Right lobe of liver (tissue), 6 donors: ENCODE results near the gene RAB8B. TPM values are rescaled to one million over a fixed set of nuclear protein-coding genes. Genes with fewer than 3 reads are reported as not detected.

Experiments
- ATAC-seq, 4 donors: fragments of 200-7000 bp; cut with Tn5 transposase; one replicate each; pipeline ENCODE4 v1.9.1; 2020; ENCODE audit warnings: mild to moderate bottlenecking in 4 of 4, moderate library complexity in 4 of 4
- DNase-seq, 3 donors: peaks; one replicate each; pipeline ENCODE4 v3.0.0-alpha.2; 2020
- H3K27ac ChIP-seq, 3 donors: fragments of 200-600 bp; one replicate each; pipeline ENCODE4 v1.8.0; 2022
- H3K27me3 ChIP-seq, 2 donors: fragments of 200-600 bp; one replicate each; pipeline ENCODE4 v1.8.0; 2022
- H3K36me3 ChIP-seq, 4 donors: fragments of 200-600 bp; sonication (generic) in 1 of 4; one replicate each; pipeline versions ENCODE4 v1.5.1 to v1.8.0; 2017 to 2022; ENCODE audit warnings: control low read depth in 1 of 4
- H3K4me1 ChIP-seq, 4 donors: fragments of 200-600 bp; sonication (generic) in 1 of 4; one replicate each; pipeline versions ENCODE4 v1.5.1 to v1.8.0; 2017 to 2022; ENCODE audit warnings: control low read depth in 1 of 4
- H3K4me3 ChIP-seq, 3 donors: fragments of 200-600 bp; one replicate each; pipeline ENCODE4 v1.8.0; 2022
- H3K9me3 ChIP-seq, 4 donors: fragments of 200-600 bp; sonication (generic) in 1 of 4; one replicate each; pipeline versions ENCODE4 v1.5.1 to v1.8.0; 2017 to 2022; ENCODE audit warnings: control low read depth in 1 of 4
- CTCF ChIP-seq, 4 donors: fragments of 200-600 bp in 3 of 4; fragments of 450-650 bp in 1 of 4; IDR thresholded peaks; one replicate each; pipeline versions ENCODE4 v1.5.1 to v1.8.0; 2016 to 2022; ENCODE audit warnings: antibody characterized with exemption in 4 of 4, mild to moderate bottlenecking in 2 of 4
- POLR2A ChIP-seq: fragments of 450-650 bp; IDR thresholded peaks from one replicate; pipeline ENCODE4 v1.6.1; 2017; ENCODE audit warnings: antibody characterized with exemption, mild to moderate bottlenecking
- WGBS: methylation state at CpG from one replicate; pipeline ENCODE4 v1.1.6; 2018; ENCODE audit warnings: low coverage, low lambda C conversion rate; ENCODE audit not compliant: insufficient coverage; ENCODE audit errors: missing lambda C conversion rate; 5-methylcytosine and 5-hydroxymethylcytosine counted together
- intact Hi-C, 2 donors: fragments of 100-400 bp; cut with DNase I; formaldehyde crosslinking; loops; one replicate each; pipeline versions ENCODE4 v1.11.2 to v1.14.1; 2022
- total RNA-seq, 6 experiments: library from RNA; depleted of rRNA in 2 of 6; stranded (reverse); fragments of >200 nt in 2 of 6; fragmentation: NEBNext Ultra II Directional in 3 of 6; extraction: Animal tissue kit (Norgen Biotek cat#: 25700) in 3 of 6; gene quantifications; one replicate each; pipeline versions ENCODE4 v1.1.0 to v1.2.4, GENCODE V29; 2016 to 2023
- donor health status: DM: no; HTN: yes; CAD: no.
- donor health status: DM: no; HTN: no; CAD: no.
- donor health status: DM: no; HTN: no; CAD: no.
- donor health status: DM: no; HTN: yes; CAD: no.
- donor health status: DM: no; HTN: yes; CAD: no.

The RAB8B gene
- total RNA-seq, 6 experiments from 2014 or later, result 5.8 to 50.7 (median 14.3) TPM

- DNase-seq (no peak), ATAC-seq (no peak)
- Histone ChIP-seq H3K4me3 (no peak overlapping the region), H3K36me3 (no peaks in the 10 kb centered on the region), H3K27ac (no peak overlapping the region), H3K4me1 (peaks cover 0 to 22% (median 7%) of the 10 kb centered on the region in 4 donors), H3K9me3 (no peaks in the 10 kb centered on the region), H3K27me3 (no peaks in the 10 kb centered on the region)
- TF ChIP-seq CTCF (IDR thresholded peaks at IDR 0.05), result no peak
- TF ChIP-seq POLR2A, result no peak
- intact Hi-C loops, result no loop called here
Measured at GRCh38 chr15:63238171-63238570, 48.8 kb downstream of the RAB8B start.

DNA sequence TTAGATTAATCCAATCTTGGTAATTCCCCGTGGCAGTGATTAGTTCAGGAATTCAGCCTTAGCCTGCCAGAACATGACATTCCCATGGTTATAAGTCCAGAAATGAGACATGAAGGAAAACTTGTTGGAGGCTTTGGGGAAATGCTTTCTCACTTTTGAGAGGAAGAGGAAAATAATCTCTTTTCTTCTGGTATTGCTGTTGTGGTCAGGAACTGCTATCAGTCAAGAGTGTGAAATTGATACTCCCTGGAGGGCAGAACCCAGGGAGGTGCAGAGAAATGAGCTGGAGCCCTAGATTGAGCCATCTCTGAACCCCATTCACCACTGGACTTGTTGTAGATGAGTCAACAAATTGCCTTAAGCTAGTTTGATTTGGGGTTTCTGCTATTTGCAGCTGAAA lies 49.4 kb downstream of the RAB8B start:
- peaks cover 0 to 15% (median 4%) of the 10 kb centered on the region in 4 donors for H3K4me1 ChIP-seq
- no peak overlapping the region for H3K27ac ChIP-seq
- H3K9me3 ChIP-seq, result no peaks in the 10 kb centered on the region
- H3K27me3 ChIP-seq, result no peaks in the 10 kb centered on the region
- no peak for DNase-seq
- intact Hi-C loops, result no loop called here
- TF ChIP-seq CTCF (IDR thresholded peaks at IDR 0.05) (no peak), POLR2A (no peak)
- H3K36me3 ChIP-seq, result no peaks in the 10 kb centered on the region
- 63% methylated on average over 1 of the region's 1 CpG for WGBS
- ATAC-seq, result no peak
- H3K4me3 ChIP-seq, result no peak overlapping the region

- H3K27ac ChIP-seq, result no peak overlapping the region
- no peak overlapping the region for H3K4me3 ChIP-seq
- intact Hi-C loops, result no loop called here
- H3K4me1 ChIP-seq, result peaks cover 0 to 3% (median 0%) of the 10 kb centered on the region in 4 donors
- 100% methylated on average over 3 of the region's 3 CpGs for WGBS
- no peaks in the 10 kb centered on the region for H3K36me3 ChIP-seq
- no peak for DNase-seq
- TF ChIP-seq CTCF (IDR thresholded peaks at IDR 0.05), result no peak
- TF ChIP-seq POLR2A, result no peak
- H3K9me3 ChIP-seq, result no peaks in the 10 kb centered on the region
- ATAC-seq, result no peak
- H3K27me3 ChIP-seq, result no peaks in the 10 kb centered on the region
Measured at GRCh38 chr15:63240109-63240508, 50.7 kb downstream of the RAB8B start.

GRCh38 chr15:63241316-63241715 lies 51.9 kb downstream of the RAB8B start:
- H3K4me1 ChIP-seq, result peaks cover 0 to 3% (median 0%) of the 10 kb centered on the region in 4 donors
- no peak for ATAC-seq

GRCh38 chr15:63243101-63243500 lies 53.7 kb downstream of the RAB8B start:
- 63% methylated on average over 1 of the region's 1 CpG for WGBS
- TF ChIP-seq CTCF (IDR thresholded peaks at IDR 0.05), result no peak
- TF ChIP-seq POLR2A, result no peak
- Histone ChIP-seq H3K4me3 (no peak overlapping the region), H3K27me3 (no peaks in the 10 kb centered on the region), H3K27ac (no peak overlapping the region), H3K36me3 (no peaks in the 10 kb centered on the region), H3K9me3 (no peaks in the 10 kb centered on the region), H3K4me1 (peaks cover 0 to 19% (median 0%) of the 10 kb centered on the region in 4 donors)
- ATAC-seq (peak in 1 of 4 donors; percentile 18), DNase-seq (no peak)
- intact Hi-C loops, result no loop called here

More at GRCh38 chr15:63241316-63241715, 51.9 kb downstream of the RAB8B start:
- Histone ChIP-seq H3K27me3 (no peaks in the 10 kb centered on the region), H3K4me3 (no peak overlapping the region), H3K36me3 (no peaks in the 10 kb centered on the region), H3K9me3 (no peaks in the 10 kb centered on the region), H3K27ac (no peak overlapping the region)
- no peak for TF ChIP-seq POLR2A
- WGBS, result 90% methylated on average over 1 of the region's 1 CpG
- DNase-seq, result no peak
- intact Hi-C loops, result no loop called here
